WTC11 (cell line): ENCODE results near the gene KBTBD13. TPM values are rescaled to one million over a fixed set of nuclear protein-coding genes. Genes with fewer than 3 reads are reported as not detected.

Experiments used
- ATAC-seq: fragments of 200-7000 bp; cut with Tn5 transposase; 2 replicates; pipeline ENCODE4 v1.10.0; 2021; ENCODE audit warnings: mild to moderate bottlenecking, moderate library complexity
- CTCF ChIA-PET: fragments of 300-600 bp; sonication (Branson Sonifier 250); formaldehyde crosslinking; loops from one replicate; lab custom pipeline; 2021; ENCODE audit warnings: antibody characterized with exemption; lab: Charles Lee
- POLR2A ChIA-PET: fragments of 350-600 bp; sonication (Branson Sonifier 250); formaldehyde crosslinking; loops from one replicate; lab custom pipeline; 2021; ENCODE audit warnings: antibody characterized with exemption; lab: Charles Lee
- DNase-seq: peaks from one replicate; pipeline ENCODE4 v3.0.0; 2021; ENCODE audit warnings: low spot score
- H3K27ac Mint-ChIP-seq: 2 replicates; pipeline ENCODE4 v1.8.0; 2021; ENCODE audit warnings: mixed read lengths
- H3K27me3 Mint-ChIP-seq: 2 replicates; pipeline ENCODE4 v1.8.0; 2021; ENCODE audit warnings: low read depth, mild to moderate bottlenecking, moderate library complexity, mixed read lengths
- H3K36me3 Mint-ChIP-seq: 2 replicates; pipeline ENCODE4 v1.8.0; 2021; ENCODE audit warnings: mixed read lengths
- H3K4me1 Mint-ChIP-seq: 2 replicates; pipeline ENCODE4 v1.8.0; 2022; ENCODE audit warnings: mixed read lengths
- H3K4me3 Mint-ChIP-seq: 2 replicates; pipeline ENCODE4 v1.8.0; 2021; ENCODE audit warnings: mild to moderate bottlenecking, moderate library complexity, mixed read lengths
- H3K9me3 Mint-ChIP-seq: 2 replicates; pipeline ENCODE4 v1.8.0; 2021; ENCODE audit warnings: mixed read lengths
- AR ChIP-seq: fragments of 250-450 bp; sonication (Bioruptor Pico); IDR thresholded peaks from 2 replicates; pipeline ENCODE4 v1.9.0; 2021; ENCODE audit warnings: mild to moderate bottlenecking
- CREM ChIP-seq: sonication (generic); formaldehyde crosslinking; IDR thresholded peaks from 2 replicates; pipeline ENCODE4 v1.8.1; 2022; ENCODE audit warnings: mild to moderate bottlenecking, missing genetic modification reagents, moderate library complexity
- CTCF ChIP-seq: fragments of 200-600 bp; IDR thresholded peaks from 2 replicates; pipeline ENCODE4 v1.8.0; 2022; ENCODE audit warnings: antibody characterized with exemption
- ELF4 ChIP-seq: sonication (generic); formaldehyde crosslinking; IDR thresholded peaks from 2 replicates; pipeline ENCODE4 v1.8.1; 2022; ENCODE audit warnings: low read depth, mild to moderate bottlenecking, moderate library complexity, missing genetic modification reagents
- ETV6 ChIP-seq: sonication (generic); formaldehyde crosslinking; IDR thresholded peaks from 2 replicates; pipeline ENCODE4 v1.8.1; 2022; ENCODE audit warnings: mild to moderate bottlenecking, missing genetic modification reagents
- FOXJ3 ChIP-seq: sonication (generic); formaldehyde crosslinking; IDR thresholded peaks from 2 replicates; pipeline ENCODE4 v1.9.0; 2021; ENCODE audit warnings: missing genetic modification reagents, mild to moderate bottlenecking, borderline replicate concordance
- FOXK1 ChIP-seq: sonication (generic); formaldehyde crosslinking; IDR thresholded peaks from 2 replicates; pipeline ENCODE4 v1.8.0; 2022; ENCODE audit warnings: mild to moderate bottlenecking, moderate library complexity, missing genetic modification reagents
- FOXP1 ChIP-seq: sonication (generic); formaldehyde crosslinking; IDR thresholded peaks from 2 replicates; pipeline ENCODE4 v1.8.0; 2022; ENCODE audit warnings: missing genetic modification reagents, mild to moderate bottlenecking, moderate library complexity, borderline replicate concordance
- JAZF1 ChIP-seq: fragments of 250-450 bp; sonication (Bioruptor Pico); IDR thresholded peaks from 2 replicates; pipeline ENCODE4 v1.9.0; 2021; ENCODE audit warnings: moderate library complexity, mild to moderate bottlenecking, inconsistent platforms
- KAT7 ChIP-seq: sonication (generic); formaldehyde crosslinking; IDR thresholded peaks from 2 replicates; pipeline ENCODE4 v1.8.1; 2023; ENCODE audit warnings: missing genetic modification reagents, mild to moderate bottlenecking, borderline replicate concordance
- MXD4 ChIP-seq: fragments of 250-450 bp; sonication (Bioruptor Pico); IDR thresholded peaks from 2 replicates; pipeline ENCODE4 v1.8.0; 2021; ENCODE audit warnings: mild to moderate bottlenecking, moderate library complexity, borderline replicate concordance
- NFATC4 ChIP-seq: fragments of 250-450 bp; sonication (Bioruptor Pico); IDR thresholded peaks from 2 replicates; pipeline ENCODE4 v1.9.0; 2021; ENCODE audit warnings: mild to moderate bottlenecking
- NFYB ChIP-seq: sonication (generic); formaldehyde crosslinking; conservative IDR thresholded peaks from 2 replicates; pipeline ENCODE4 v1.8.0; 2022; ENCODE audit warnings: low read depth, missing genetic modification reagents
- NR2C2 ChIP-seq: sonication (generic); formaldehyde crosslinking; IDR thresholded peaks from 2 replicates; pipeline ENCODE4 v1.8.0; 2022; ENCODE audit warnings: mild to moderate bottlenecking, missing genetic modification reagents
- RELA ChIP-seq: sonication (generic); formaldehyde crosslinking; IDR thresholded peaks from 2 replicates; pipeline ENCODE4 v1.8.1; 2022; ENCODE audit warnings: missing genetic modification reagents, mild to moderate bottlenecking, borderline replicate concordance
- RORB ChIP-seq: fragments of 250-450 bp; sonication (Bioruptor Pico); IDR thresholded peaks from 2 replicates; pipeline ENCODE4 v1.9.0; 2021; ENCODE audit warnings: mild to moderate bottlenecking
- SOX15 ChIP-seq: fragments of 250-450 bp; sonication (Bioruptor Pico); IDR thresholded peaks from 2 replicates; pipeline ENCODE4 v1.9.0; 2021; ENCODE audit warnings: mild to moderate bottlenecking
- TCF7 ChIP-seq: sonication (generic); formaldehyde crosslinking; IDR thresholded peaks from 2 replicates; pipeline ENCODE4 v1.8.0; 2022; ENCODE audit warnings: mild to moderate bottlenecking, low read depth, missing genetic modification reagents, moderate library complexity
- USF2 ChIP-seq: sonication (generic); formaldehyde crosslinking; IDR thresholded peaks from 2 replicates; pipeline ENCODE4 v1.8.1; 2023; ENCODE audit warnings: mild to moderate bottlenecking, missing genetic modification reagents, moderate library complexity
- ZNF317 ChIP-seq: sonication (generic); formaldehyde crosslinking; IDR thresholded peaks from 2 replicates; pipeline ENCODE4 v1.8.1; 2023; ENCODE audit warnings: low read depth, mild to moderate bottlenecking, moderate library complexity, missing genetic modification reagents, borderline replicate concordance
- ZNF423 ChIP-seq: fragments of 250-450 bp; sonication (Bioruptor Pico); IDR thresholded peaks from 2 replicates; pipeline ENCODE4 v2.1.2; 2022; ENCODE audit warnings: mild to moderate bottlenecking, moderate library complexity
- ZSCAN18 ChIP-seq: fragments of 250-450 bp; sonication (Bioruptor Pico); IDR thresholded peaks from 2 replicates; pipeline ENCODE4 v2.1.2; 2022; ENCODE audit warnings: mild to moderate bottlenecking, moderate library complexity
- total RNA-seq: library from RNA; stranded (reverse); gene quantifications from 3 replicates; pipeline ENCODE4 v1.2.3, GENCODE V29; 2021

KBTBD13 gene
- total RNA-seq, 1 experiment from 2014 or later: not detected

GRCh38 chr15:65067645-65068402, 8.7 kb upstream of the KBTBD13 start, which contains the start of gene RASL12:
TSS of gene RASL12 (minus strand) at chr15:65067991. CDS start at chr15:65067835, 156 bp downstream.
- Mint-ChIP-seq H3K27ac (no peak within 1 kb of the TSS), H3K36me3 (no peaks in the 10 kb centered on the region), H3K4me1 (peaks cover 38% of the 10 kb centered on the region), H3K9me3 (peaks cover 1% of the 10 kb centered on the region), H3K27me3 (peaks cover 21% of the 10 kb centered on the region), H3K4me3 (peak within 1 kb of the TSS; percentile 76)
- ChIA-PET POLR2A (interaction anchor here (0.6 to 2.7 kb wide), 5 partner anchors 9 to 35 kb away, joined by 3 to 12 read pairs (median 9); no protein-coding TSS in a partner anchor), CTCF (interaction anchor here (0.5 to 20.3 kb wide), 9 partner anchors 10 to 260 kb away, joined by 3 to 292 read pairs (median 6); partner anchors contain the start of gene KBTBD13)
- ATAC-seq: peak; percentile 28
- peak; percentile 61 for DNase-seq
- TF ChIP-seq ETV6 (CRISPR knock-in tag) (no peak), ZNF423 (peak; percentile 74), FOXK1 (CRISPR knock-in tag) (no peak), SOX15 (no peak), FOXP1 (CRISPR knock-in tag) (peak; percentile 66; the same call in 1 of the 2 replicates), RELA (CRISPR knock-in tag) (0 out of 2 replicates have a peak, but pooled peaks have one; percentile 53)

GRCh38 chr15:65068403-65068788, 8.2 kb upstream of the KBTBD13 start:
- no peak for TF ChIP-seq MXD4 (CRISPR knock-in tag)
- no peak for TF ChIP-seq NFYB (CRISPR knock-in tag)
- no peak for TF ChIP-seq JAZF1 (CRISPR knock-in tag)
- no peak for TF ChIP-seq CTCF
- no peak for TF ChIP-seq ETV6 (CRISPR knock-in tag)
- TF ChIP-seq FOXJ3: no peak
- no peak for TF ChIP-seq RORB (CRISPR knock-in tag)
- no peak for TF ChIP-seq ZSCAN18 (CRISPR knock-in tag)
- TF ChIP-seq AR (CRISPR knock-in tag): no peak
- Mint-ChIP-seq H3K4me3 (peak overlapping the region; percentile 73), H3K36me3 (0 out of 2 replicates have a peak, but pooled peaks cover 2% of the 10 kb centered on the region), H3K9me3 (peaks cover 7% of the 10 kb centered on the region), H3K27me3 (peaks cover 21% of the 10 kb centered on the region), H3K4me1 (peaks cover 38% of the 10 kb centered on the region), H3K27ac (no peak overlapping the region)
- DNase-seq: no peak
- no peak for ATAC-seq
- CTCF ChIA-PET: interaction anchor here (0.8 to 20.3 kb wide), 6 partner anchors 9 to 34 kb away, joined by 3 to 292 read pairs (median 61); partner anchors contain the start of gene KBTBD13
- POLR2A ChIA-PET: interaction anchor here (0.6 to 2.7 kb wide), 4 partner anchors 9 to 34 kb away, joined by 5 to 12 read pairs (median 10); no protein-coding TSS in a partner anchor

GRCh38 chr15:65069179-65069578, 7.4 kb upstream of the KBTBD13 start:
- peaks cover 21% of the 10 kb centered on the region for H3K27me3 Mint-ChIP-seq
- no peak for TF ChIP-seq KAT7 (CRISPR knock-in tag)
- TF ChIP-seq NFATC4 (CRISPR knock-in tag): no peak
- TF ChIP-seq ZNF317 (CRISPR knock-in tag): no peak
- TF ChIP-seq JAZF1 (CRISPR knock-in tag): no peak
- no peak for TF ChIP-seq CREM
- no peak for TF ChIP-seq MXD4 (CRISPR knock-in tag)
- no peak for TF ChIP-seq TCF7 (CRISPR knock-in tag)
- no peak for TF ChIP-seq NR2C2 (CRISPR knock-in tag)
- TF ChIP-seq USF2 (CRISPR knock-in tag): no peak
- no peak for TF ChIP-seq ELF4 (CRISPR knock-in tag)
- peaks cover 11% of the 10 kb centered on the region for H3K9me3 Mint-ChIP-seq
- ATAC-seq: no peak
- ChIA-PET POLR2A (no interaction called here), CTCF (interaction anchor here (5.3 to 20.3 kb wide), 3 partner anchors 9 to 32 kb away, joined by 71 to 292 read pairs (median 98); partner anchors contain the start of gene KBTBD13)
- no peak for DNase-seq
- no peak overlapping the region for H3K4me3 Mint-ChIP-seq
- H3K4me1 Mint-ChIP-seq: peaks cover 38% of the 10 kb centered on the region
- peaks cover 4% of the 10 kb centered on the region; the same call in 1 of the 2 replicates for H3K36me3 Mint-ChIP-seq
- no peak overlapping the region for H3K27ac Mint-ChIP-seq
